ENCODE measurements around the gene FRY.

DNA sequence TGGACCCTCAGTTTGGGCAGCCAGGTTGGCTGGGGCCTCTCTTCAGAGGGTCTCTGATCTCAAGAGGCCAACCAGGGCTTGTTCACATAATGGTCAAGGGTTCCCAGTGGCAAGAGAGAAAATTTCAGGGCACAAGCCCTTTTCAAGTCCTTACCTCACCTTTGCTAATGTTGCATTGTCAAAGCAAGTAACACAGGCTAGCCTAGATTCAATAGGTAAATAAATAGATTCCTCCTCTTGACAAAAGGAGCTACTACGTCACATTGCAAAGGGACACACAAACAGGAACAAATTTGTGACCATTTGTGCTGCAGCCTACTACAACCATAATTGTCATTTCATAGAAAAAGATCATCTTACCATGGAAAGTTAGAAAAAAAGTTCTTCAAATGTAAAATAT is 33.9 kb upstream of the FRY start:
- TF ChIP-seq, protein P1, sequence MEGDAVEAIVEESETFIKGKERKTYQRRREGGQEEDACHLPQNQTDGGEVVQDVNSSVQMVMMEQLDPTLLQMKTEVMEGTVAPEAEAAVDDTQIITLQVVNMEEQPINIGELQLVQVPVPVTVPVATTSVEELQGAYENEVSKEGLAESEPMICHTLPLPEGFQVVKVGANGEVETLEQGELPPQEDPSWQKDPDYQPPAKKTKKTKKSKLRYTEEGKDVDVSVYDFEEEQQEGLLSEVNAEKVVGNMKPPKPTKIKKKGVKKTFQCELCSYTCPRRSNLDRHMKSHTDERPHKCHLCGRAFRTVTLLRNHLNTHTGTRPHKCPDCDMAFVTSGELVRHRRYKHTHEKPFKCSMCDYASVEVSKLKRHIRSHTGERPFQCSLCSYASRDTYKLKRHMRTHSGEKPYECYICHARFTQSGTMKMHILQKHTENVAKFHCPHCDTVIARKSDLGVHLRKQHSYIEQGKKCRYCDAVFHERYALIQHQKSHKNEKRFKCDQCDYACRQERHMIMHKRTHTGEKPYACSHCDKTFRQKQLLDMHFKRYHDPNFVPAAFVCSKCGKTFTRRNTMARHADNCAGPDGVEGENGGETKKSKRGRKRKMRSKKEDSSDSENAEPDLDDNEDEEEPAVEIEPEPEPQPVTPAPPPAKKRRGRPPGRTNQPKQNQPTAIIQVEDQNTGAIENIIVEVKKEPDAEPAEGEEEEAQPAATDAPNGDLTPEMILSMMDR (IDR thresholded peaks at IDR 0.05; ENCODE audit: low read depth, low read length), result no peak
- TF ChIP-seq EZH2phosphoT487 (IDR thresholded peaks at IDR 0.05; ENCODE audit: low read depth), result no peak
